ENCODE data around the gene MAML1.
"Not testable (repeated sequence)": the region's sequence is repeated elsewhere in the genome, so short reads cannot be mapped to it uniquely, and the experiment has no call there.

Gene MAML1

GRCh38 chr5:179732412-179732917 lies at the start of gene MAML1:
Gene MAML1, plus strand, starts transcription at chr5:179732822. Its CDS starts 291 bp downstream, at chr5:179733113.
- peak; percentile 100 for DNase-seq

GRCh38 chr5:179689212-179689611 lies 43.4 kb upstream of the MAML1 start:
- not testable (repeated sequence) for DNase-seq

- DNase-seq = no peak
These were observed 38.1 kb upstream of the MAML1 start for GRCh38 chr5:179694561-179694960.

- DNase-seq = no peak
These were observed 36.0 kb upstream of the MAML1 start for GRCh38 chr5:179696603-179697002.

GRCh38 chr5:179697108-179697507 lies 35.5 kb upstream of the MAML1 start:
- no peak for DNase-seq

- not testable (repeated sequence) for DNase-seq
These were observed 35.1 kb upstream of the MAML1 start for GRCh38 chr5:179697543-179697942.

GRCh38 chr5:179697993-179698934 lies 34.4 kb upstream of the MAML1 start:
- DNase-seq = peak; percentile 99

- no peak for DNase-seq
These were observed 33.5 kb upstream of the MAML1 start, which contains the start of gene CANX for GRCh38 chr5:179698935-179699615. Gene CANX, plus strand, starts transcription at chr5:179698967. Its CDS starts 6,715 bp downstream, at chr5:179705682.

- DNase-seq = peak; percentile 6
These were observed 32.9 kb upstream of the MAML1 start for GRCh38 chr5:179699616-179700237.

- no peak for DNase-seq
These were observed 32.2 kb upstream of the MAML1 start for GRCh38 chr5:179700401-179700918.

- no peak for DNase-seq
These were observed 16.3 kb upstream of the MAML1 start for GRCh38 chr5:179716286-179716685.

GRCh38 chr5:179720222-179720621 lies 12.4 kb upstream of the MAML1 start:
- no peak for DNase-seq

- no peak for DNase-seq
These were observed 8.5 kb upstream of the MAML1 start for GRCh38 chr5:179724163-179724562.

- DNase-seq = no peak
These were observed 5.5 kb upstream of the MAML1 start for GRCh38 chr5:179727106-179727505.

GRCh38 chr5:179729303-179729702 lies 3.3 kb upstream of the MAML1 start:
- no peak for DNase-seq

GRCh38 chr5:179729727-179730126 lies 2.9 kb upstream of the MAML1 start:
- DNase-seq = no peak

GRCh38 chr5:179730356-179730755 lies 2.3 kb upstream of the MAML1 start:
- DNase-seq = no peak

- DNase-seq = no peak
These were observed 1.8 kb upstream of the MAML1 start for GRCh38 chr5:179730852-179731251.

GRCh38 chr5:179731791-179732411 lies 721 bp upstream of the MAML1 start:
- peak; percentile 22 for DNase-seq

- DNase-seq = peak; percentile 21
These were observed 523 bp downstream of the MAML1 start for GRCh38 chr5:179732918-179733771.

- DNase-seq = no peak
These were observed 1.1 kb downstream of the MAML1 start for GRCh38 chr5:179733772-179734126.

All from CD4-positive, alpha-beta T cell treated with Interferon gamma for 1 hour (primary cell).